ENCODE data around the gene TMEM225B. TPM values are rescaled to one million over a fixed set of nuclear protein-coding genes. Genes with fewer than 3 reads are reported as not detected.

The TMEM225B gene
- total RNA-seq, 1 experiment from 2014 or later = 3.1 TPM

- Histone ChIP-seq H3K4me3 (replicated peaks in 1 of 2; ENCODE audit: low read depth in 1 of 2, low read length in 2 of 2) (no peak overlapping the region), H3K9me3 (ENCODE audit: control insufficient read depth in 1 of 2, insufficient read depth in 1 of 2, low read depth in 1 of 2, low read length in 2 of 2) (no peaks in the 10 kb centered on the region), H3K27me3 (ENCODE audit: insufficient read depth, low read length) (no peaks in the 10 kb centered on the region), H3K9me2 (ENCODE audit: insufficient read depth) (no peaks in the 10 kb centered on the region), H3K4me1 (ENCODE audit: control insufficient read depth in 1 of 2, insufficient read depth in 2 of 2, low read length in 2 of 2) (no peaks in the 10 kb centered on the region), H4K20me1 (ENCODE audit: insufficient read depth) (no peaks in the 10 kb centered on the region), H3K36me3 (ENCODE audit: control insufficient read depth in 1 of 2, insufficient read depth in 2 of 2, low read length in 2 of 2) (no peaks in the 10 kb centered on the region), H2AFZ (ENCODE audit: low read depth, low read length, poor library complexity, severe bottlenecking) (no peak overlapping the region), H3K79me2 (ENCODE audit: insufficient read depth, low read length) (no peaks in the 10 kb centered on the region), H3K27ac (ENCODE audit: low read depth, low read length) (no peak overlapping the region), H3K9ac (ENCODE audit: low read length) (no peak overlapping the region), H3K4me2 (ENCODE audit: low read length) (no peak overlapping the region)
- ChIA-PET POLR2A (no interaction called here), RAD21 (ENCODE audit: low non-redundant PET in 1 of 2, low total read pairs in 2 of 2, uncharacterized antibody in 2 of 2, unreplicated experiment in 2 of 2) (no interaction called here), CTCF (no interaction called here)
- no TSS peak for BruUV-seq (replicated peaks)
- DNase-seq (ENCODE audit: low read depth, low spot score) (no peak), ATAC-seq (no peak)
- no peak for TF ChIP-seq SRF (IDR thresholded peaks at IDR 0.05; ENCODE audit: low read depth)
- no peak for TF ChIP-seq FOSL1 (IDR thresholded peaks at IDR 0.05; ENCODE audit: low read depth)
- no peak for TF ChIP-seq TCF7L2 (IDR thresholded peaks at IDR 0.05; ENCODE audit: borderline replicate concordance, extremely low read depth, insufficient read depth, insufficient read length)
- no peak for TF ChIP-seq JUND (IDR thresholded peaks at IDR 0.05)
- no peak for TF ChIP-seq POLR2A (IDR thresholded peaks at IDR 0.05; ENCODE audit: borderline replicate concordance, extremely low read depth, insufficient read depth, insufficient read length)
- no peak for TF ChIP-seq MAX (IDR thresholded peaks at IDR 0.05)
- TF ChIP-seq REST (IDR thresholded peaks at IDR 0.05; ENCODE audit: low read depth) = no peak
- TF ChIP-seq POLR2AphosphoS5 (IDR thresholded peaks at IDR 0.05; ENCODE audit: low read depth, low read length) = no peak
- TF ChIP-seq EZH2 (IDR thresholded peaks at IDR 0.05) = no peak
- intact Hi-C loops (cut with micrococcal nuclease) = loop anchor here (10.0 kb wide), 1 partner anchor 196 kb away; no protein-coding TSS in a partner anchor
These were observed 41.2 kb downstream of the TMEM225B start for GRCh38 chr7:99639267-99639666.
